ELF-1 (cell line): Measurements from ENCODE around the gene ALOX5AP.
"Not testable (repeated sequence)": the region's sequence is repeated elsewhere in the genome, so short reads cannot be mapped to it uniquely, and the experiment has no call there.

ENCODE experiments used
- DNase-seq: peaks from one replicate; pipeline ENCODE4 v3.0.0-alpha.2; 2016; ENCODE audit warnings: low read depth, low spot score

ALOX5AP gene

GRCh38 chr13:30737511-30738337, 2.4 kb downstream of the ALOX5AP start:
- no peak for DNase-seq

GRCh38 chr13:30738526-30739236, 3.3 kb downstream of the ALOX5AP start:
- peak; percentile 9 for DNase-seq

GRCh38 chr13:30739237-30739528, 3.8 kb downstream of the ALOX5AP start:
- DNase-seq: no peak

GRCh38 chr13:30739761-30740642, 4.7 kb downstream of the ALOX5AP start:
- peak; percentile 14 for DNase-seq

GRCh38 chr13:30742901-30743300, 7.6 kb downstream of the ALOX5AP start:
- DNase-seq: no peak

GRCh38 chr13:30743319-30744055, 8.1 kb downstream of the ALOX5AP start:
- peak; percentile 52 for DNase-seq

GRCh38 chr13:30744056-30744680, 8.8 kb downstream of the ALOX5AP start:
- no peak for DNase-seq

GRCh38 chr13:30744681-30745077, 9.3 kb downstream of the ALOX5AP start:
- DNase-seq: no peak

- DNase-seq: peak; percentile 24
Measured at GRCh38 chr13:30745906-30746686, 10.8 kb downstream of the ALOX5AP start.

GRCh38 chr13:30746791-30747190, 11.4 kb downstream of the ALOX5AP start:
- no peak for DNase-seq

- DNase-seq: not testable (repeated sequence)
Measured at GRCh38 chr13:30747845-30748244, 12.5 kb downstream of the ALOX5AP start.

- no peak for DNase-seq
Measured at GRCh38 chr13:30748717-30749116, 13.4 kb downstream of the ALOX5AP start.

GRCh38 chr13:30750036-30750435, 14.7 kb downstream of the ALOX5AP start:
- no peak for DNase-seq

GRCh38 chr13:30751183-30751933, 16.0 kb downstream of the ALOX5AP start:
- no peak for DNase-seq

GRCh38 chr13:30752201-30752797, 17.0 kb downstream of the ALOX5AP start:
- DNase-seq: no peak

GRCh38 chr13:30753030-30753616, 17.8 kb downstream of the ALOX5AP start:
- no peak for DNase-seq

GRCh38 chr13:30755678-30756077, 20.3 kb downstream of the ALOX5AP start:
- DNase-seq: peak; percentile 52

- no peak for DNase-seq
Measured at GRCh38 chr13:30757026-30757742, 21.8 kb downstream of the ALOX5AP start.
